H1 (cell line): Measurements from ENCODE around the gene PXN. TPM values are rescaled to one million over a fixed set of nuclear protein-coding genes. Genes with fewer than 3 reads are reported as not detected.

Experiments
- CTCF ChIA-PET: fragments of 300-600 bp; sonication (Branson Sonifier 250); formaldehyde crosslinking; loops from one replicate; lab custom pipeline; 2021; ENCODE audit not compliant: partially characterized antibody; lab: Charles Lee
- POLR2A ChIA-PET: fragments of 300-600 bp; sonication (Branson Sonifier 250); formaldehyde crosslinking; loops from one replicate; lab custom pipeline; 2021; ENCODE audit warnings: inconsistent platforms; ENCODE audit not compliant: partially characterized antibody; lab: Charles Lee
- DNase-seq, 2 experiments: peaks; one replicate each; pipeline versions ENCODE4 v3.0.0 to v3.0.0-alpha.2; 2010 to 2022; ENCODE audit warnings: low spot score in 2 of 2, low read depth in 1 of 2, mixed read lengths in 1 of 2
- FAIRE-seq: peaks from 2 replicates; lab custom pipeline; 2011; peaks lifted over from hg19 to GRCh38; lab: Jason Lieb, UNC
- H2AFZ ChIP-seq: 2 replicates; pipeline ENCODE4 v1.8.1; 2012; ENCODE audit warnings: low read length, inconsistent platforms
- H2AK5ac ChIP-seq: 2 replicates; pipeline ENCODE4 v1.6.1; 2013; ENCODE audit warnings: low read depth, low read length
- H2BK120ac ChIP-seq: replicated peaks from 2 replicates; pipeline ENCODE3; 2013; ENCODE audit warnings: low read depth, low read length, inconsistent platforms
- H2BK12ac ChIP-seq: 2 replicates; pipeline ENCODE4 v1.6.1; 2013; ENCODE audit warnings: low read depth, low read length
- H2BK15ac ChIP-seq: 2 replicates; pipeline ENCODE4 v1.6.1; 2013; ENCODE audit warnings: low read length
- H2BK20ac ChIP-seq: 2 replicates; pipeline ENCODE4 v1.6.1; 2013; ENCODE audit warnings: low read length
- H2BK5ac ChIP-seq: 2 replicates; pipeline ENCODE4 v1.6.1; 2013; ENCODE audit warnings: low read depth, low read length
- H3K14ac ChIP-seq: 2 replicates; pipeline ENCODE4 v1.6.1; 2013; ENCODE audit warnings: inconsistent platforms; ENCODE audit not compliant: insufficient read length
- H3K18ac ChIP-seq: 2 replicates; pipeline ENCODE4 v1.6.1; 2013; ENCODE audit warnings: low read length; ENCODE audit errors: extremely low read depth
- H3K23ac ChIP-seq: 2 replicates; pipeline ENCODE4 v1.6.1; 2013; ENCODE audit warnings: inconsistent platforms; ENCODE audit not compliant: insufficient read length
- H3K23me2 ChIP-seq: 2 replicates; pipeline ENCODE4 v1.6.1; 2013; ENCODE audit warnings: low read depth, low read length
- H3K27ac ChIP-seq: 2 replicates; pipeline ENCODE4 v1.6.1; 2011; ENCODE audit warnings: low read depth, low read length, inconsistent platforms
- H3K27me3 ChIP-seq, 4 experiments: replicated peaks in 1 of 4; 1 replicate in 1 of 4; 2 replicates in 3 of 4; pipeline versions ENCODE4 v1.6.1 to v1.8.1; 2011 to 2013; ENCODE audit warnings: low read length in 3 of 4, mild to moderate bottlenecking in 3 of 4, inconsistent platforms in 2 of 4, mixed read lengths in 2 of 4, moderate library complexity in 1 of 4; ENCODE audit not compliant: control insufficient read depth in 3 of 4, insufficient read depth in 3 of 4; ENCODE audit errors: extremely low read depth in 1 of 4
- H3K36me3 ChIP-seq, 4 experiments: 2 replicates each; pipeline versions ENCODE4 v1.6.1 to v1.8.1; 2011 to 2013; ENCODE audit warnings: mild to moderate bottlenecking in 4 of 4, low read length in 3 of 4, moderate library complexity in 2 of 4, control low read depth in 1 of 4, inconsistent platforms in 1 of 4; ENCODE audit not compliant: insufficient read depth in 4 of 4, control insufficient read depth in 2 of 4
- H3K4ac ChIP-seq: replicated peaks from 2 replicates; pipeline ENCODE3; 2013; ENCODE audit warnings: low read length, low read depth, mixed read lengths, inconsistent platforms; ENCODE audit not compliant: insufficient read length
- H3K4me1 ChIP-seq, 4 experiments: replicated peaks in 1 of 4; 1 replicate in 1 of 4; 2 replicates in 3 of 4; pipeline versions ENCODE4 v1.6.1 to v1.8.1; 2011 to 2013; ENCODE audit warnings: low read length in 3 of 4, inconsistent platforms in 2 of 4, mixed read lengths in 1 of 4; ENCODE audit not compliant: insufficient read depth in 4 of 4, control insufficient read depth in 3 of 4
- H3K4me2 ChIP-seq, 2 experiments: 2 replicates each; pipeline versions ENCODE4 v1.6.1 to v1.8.1; 2011 to 2013; ENCODE audit warnings: low read depth in 2 of 2, low read length in 2 of 2, control low read depth in 1 of 2, inconsistent platforms in 1 of 2, mild to moderate bottlenecking in 1 of 2; ENCODE audit not compliant: insufficient read depth in 1 of 2
- H3K4me3 ChIP-seq, 4 experiments: fragments of 200-600, 300-600 bp in 1 of 4; sonication (generic), shearing (Covaris generic), sonication (Bioruptor Twin) in 1 of 4; 2 replicates each; pipeline versions ENCODE4 v1.5.1 to v1.8.1; 2011 to 2016; ENCODE audit warnings: low read length in 4 of 4, low read depth in 3 of 4, control low read depth in 2 of 4, inconsistent platforms in 2 of 4, mild to moderate bottlenecking in 2 of 4, mixed read lengths in 1 of 4, moderate library complexity in 1 of 4; ENCODE audit not compliant: insufficient read depth in 2 of 4; ENCODE audit errors: extremely low read depth in 1 of 4
- H3K56ac ChIP-seq: replicated peaks from 2 replicates; pipeline ENCODE3; 2013; ENCODE audit warnings: low read depth, mild to moderate bottlenecking, mixed read lengths, low read length, inconsistent platforms; ENCODE audit not compliant: insufficient read length
- H3K79me1 ChIP-seq: 2 replicates; pipeline ENCODE4 v1.6.1; 2013; ENCODE audit warnings: low read depth, low read length, control low read depth
- H3K79me2 ChIP-seq, 2 experiments: 2 replicates each; pipeline versions ENCODE4 v1.6.1 to v1.8.1; 2012 to 2013; ENCODE audit warnings: low read length in 2 of 2, mild to moderate bottlenecking in 2 of 2, inconsistent platforms in 1 of 2; ENCODE audit not compliant: insufficient read depth in 2 of 2, control insufficient read depth in 1 of 2
- H3K9ac ChIP-seq, 4 experiments: replicated peaks in 1 of 4; 1 replicate in 1 of 4; 2 replicates in 3 of 4; pipeline versions ENCODE4 v1.6.1 to v1.8.1; 2011 to 2013; ENCODE audit warnings: low read depth in 3 of 4, low read length in 3 of 4, control low read depth in 2 of 4, mild to moderate bottlenecking in 2 of 4, moderate library complexity in 2 of 4, inconsistent platforms in 1 of 4; ENCODE audit errors: extremely low read depth in 1 of 4
- H3K9me3 ChIP-seq, 2 experiments: 2 replicates each; pipeline versions ENCODE4 v1.6.1 to v1.8.1; 2012 to 2013; ENCODE audit warnings: mild to moderate bottlenecking in 2 of 2, moderate library complexity in 2 of 2, control low read depth in 1 of 2, inconsistent platforms in 1 of 2, low read depth in 1 of 2, low read length in 1 of 2, mixed read lengths in 1 of 2; ENCODE audit not compliant: insufficient read depth in 2 of 2
- H4K20me1 ChIP-seq, 2 experiments: replicated peaks in 1 of 2; 2 replicates each; pipeline versions ENCODE3 to v1.8.1; 2011 to 2013; ENCODE audit warnings: inconsistent platforms in 2 of 2, low read length in 2 of 2, mild to moderate bottlenecking in 1 of 2; ENCODE audit not compliant: insufficient read depth in 2 of 2, control insufficient read depth in 1 of 2
- H4K5ac ChIP-seq: 2 replicates; pipeline ENCODE4 v1.6.1; 2013; ENCODE audit warnings: low read length, low read depth, mixed read lengths, inconsistent platforms; ENCODE audit not compliant: insufficient read length
- H4K8ac ChIP-seq: 2 replicates; pipeline ENCODE4 v1.8.0; 2013; ENCODE audit warnings: mild to moderate bottlenecking, moderate library complexity, low read length, inconsistent platforms; ENCODE audit not compliant: insufficient read depth; ENCODE audit errors: extremely low read depth
- H4K91ac ChIP-seq: replicated peaks from 2 replicates; pipeline ENCODE3; 2013; ENCODE audit warnings: low read length, mixed read lengths, inconsistent platforms; ENCODE audit not compliant: insufficient read length
- ASH2L ChIP-seq: fragments of 200-600, 300-600 bp; sonication (generic); IDR thresholded peaks from one replicate; pipeline ENCODE4 v1.7.1; 2017; ENCODE audit warnings: low read length
- CEBPB ChIP-seq: IDR thresholded peaks from 2 replicates; pipeline ENCODE4 v1.6.1; 2012; ENCODE audit warnings: low read depth, low read length
- CTBP2 ChIP-seq: IDR thresholded peaks from 2 replicates; pipeline ENCODE4 v1.7.0; 2011; ENCODE audit warnings: borderline replicate concordance, mild to moderate bottlenecking, moderate library complexity, mixed read lengths, low read length; ENCODE audit not compliant: insufficient read depth, insufficient read length
- HDAC2 ChIP-seq, 2 experiments: fragments of 300-600 bp in 1 of 2; sonication (generic) in 1 of 2; IDR thresholded peaks; 2 replicates each; pipeline ENCODE4 v1.6.1; 2011 to 2012; ENCODE audit warnings: low read depth in 2 of 2, low read length in 2 of 2, mild to moderate bottlenecking in 2 of 2, moderate library complexity in 2 of 2, borderline replicate concordance in 1 of 2, inconsistent platforms in 1 of 2
- JUND ChIP-seq: IDR thresholded peaks from 2 replicates; pipeline ENCODE4 v1.6.1; 2011; ENCODE audit warnings: mild to moderate bottlenecking, improper control_type of control experiment, low read length
- NANOG ChIP-seq: IDR thresholded peaks from 2 replicates; pipeline ENCODE4 v1.6.1; 2011; ENCODE audit warnings: low read length, low read depth, mild to moderate bottlenecking, inconsistent platforms; ENCODE audit not compliant: insufficient read depth, poor library complexity, severe bottlenecking
- SUZ12 ChIP-seq: fragments of 200-600 bp; sonication (generic); IDR thresholded peaks from 2 replicates; pipeline ENCODE4 v1.6.1; 2012; ENCODE audit warnings: mild to moderate bottlenecking, inconsistent platforms, low read length, moderate library complexity, mixed read lengths
- TEAD4 ChIP-seq: IDR thresholded peaks from 2 replicates; pipeline ENCODE4 v1.6.1; 2012; ENCODE audit warnings: low read depth, low read length, inconsistent platforms, mixed read lengths
- WGBS, 2 experiments: shearing (Covaris generic) in 1 of 2; methylation state at CpG; one replicate each; pipeline versions ENCODE4 v1.1.6 to v1.1.7; 2013 to 2015; ENCODE audit warnings: low lambda C conversion rate in 2 of 2, mixed read lengths in 2 of 2, inconsistent platforms in 1 of 2, low coverage in 1 of 2, missing lambda C conversion rate in 1 of 2; ENCODE audit not compliant: insufficient replicate concordance in 2 of 2, insufficient coverage in 1 of 2, insufficient read length in 1 of 2; ENCODE audit errors: extremely low coverage in 1 of 2, missing lambda C conversion rate in 1 of 2; 5-methylcytosine and 5-hydroxymethylcytosine counted together
- polyA plus RNA-seq, 7 experiments: library from polyadenylated mRNA; depleted of rRNA in 3 of 7; stranded (reverse) in 5 of 7; unstranded in 2 of 7; fragments of >200 nt in 5 of 7; fragments of 200-250 nt in 2 of 7; gene quantifications; 1 replicate in 5 of 7; 2 replicates in 1 of 7; 4 replicates in 1 of 7; pipeline versions ENCODE4 v1.2.1 to v1.2.3, GENCODE V29; 2011 to 2013; ENCODE audit warnings: missing spikeins in 2 of 7, mixed read lengths in 2 of 7
- total RNA-seq: library from RNA; stranded (reverse); fragmentation: NEBNext Ultra II Directional; extraction: Animal tissue kit (Norgen Biotek cat#: 25700); gene quantifications from 2 replicates; pipeline ENCODE4 v1.2.1, GENCODE V29; 2021
- TF ChIP-seq, protein P1 (sequence below), 3 experiments: IDR thresholded peaks; 1 replicate in 2 of 3; 2 replicates in 1 of 3; pipeline versions ENCODE4 v1.5.1 to v1.6.1; 2011; ENCODE audit warnings: low read length in 3 of 3, mild to moderate bottlenecking in 3 of 3, inconsistent platforms in 2 of 3, low read depth in 1 of 3, moderate library complexity in 1 of 3; ENCODE audit not compliant: insufficient read depth in 1 of 3; ENCODE audit errors: control extremely low read depth in 1 of 3

The PXN gene
- total and polyA plus RNA-seq, 2 of the 8 experiments (the other 6 are each of a cell fraction or from before 2014, with no cell fraction given): 51.0 to 105 TPM

DNA sequence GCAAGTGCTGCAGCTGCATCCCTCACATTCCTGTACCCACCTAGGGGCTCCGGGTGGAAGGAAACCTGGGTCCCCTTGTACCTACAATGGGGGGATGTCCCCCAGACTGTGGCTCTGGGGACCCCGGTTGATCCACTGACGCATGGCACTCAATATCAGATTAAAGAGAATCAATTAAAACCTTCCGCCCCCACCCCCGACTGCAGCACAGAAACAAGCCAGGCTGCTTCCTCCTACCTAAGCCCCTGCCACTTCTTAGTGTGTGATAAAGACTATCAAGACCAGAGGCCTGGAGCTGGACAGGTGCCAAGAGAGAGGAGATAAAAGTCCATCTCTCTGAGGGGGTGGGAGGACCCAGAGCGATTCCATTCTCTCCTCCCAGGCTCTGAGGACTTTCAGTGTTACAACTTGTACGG, 36.5 kb downstream of the PXN start:
- FAIRE-seq: no peak
- H3K4me2 ChIP-seq: peak overlapping the region; percentile 46 to 83
- no peak for DNase-seq
- TF ChIP-seq CTBP2 (peak; percentile 50), SUZ12 (no peak), CEBPB (no peak), JUND (peak; percentile 75; the same call in 1 of the 2 replicates), NANOG (no peak), ASH2L (peak; percentile 100), TEAD4 (peak; percentile 100; the same call in 1 of the 2 replicates), HDAC2 (IDR thresholded peaks at IDR 0.05; ENCODE audit: borderline replicate concordance in 1 of 2, low read depth in 2 of 2, low read length in 2 of 2) (peak in 1 of 2 experiments; percentile 54; a peak in 1 of 4 replicates)
- TF ChIP-seq, protein P1, sequence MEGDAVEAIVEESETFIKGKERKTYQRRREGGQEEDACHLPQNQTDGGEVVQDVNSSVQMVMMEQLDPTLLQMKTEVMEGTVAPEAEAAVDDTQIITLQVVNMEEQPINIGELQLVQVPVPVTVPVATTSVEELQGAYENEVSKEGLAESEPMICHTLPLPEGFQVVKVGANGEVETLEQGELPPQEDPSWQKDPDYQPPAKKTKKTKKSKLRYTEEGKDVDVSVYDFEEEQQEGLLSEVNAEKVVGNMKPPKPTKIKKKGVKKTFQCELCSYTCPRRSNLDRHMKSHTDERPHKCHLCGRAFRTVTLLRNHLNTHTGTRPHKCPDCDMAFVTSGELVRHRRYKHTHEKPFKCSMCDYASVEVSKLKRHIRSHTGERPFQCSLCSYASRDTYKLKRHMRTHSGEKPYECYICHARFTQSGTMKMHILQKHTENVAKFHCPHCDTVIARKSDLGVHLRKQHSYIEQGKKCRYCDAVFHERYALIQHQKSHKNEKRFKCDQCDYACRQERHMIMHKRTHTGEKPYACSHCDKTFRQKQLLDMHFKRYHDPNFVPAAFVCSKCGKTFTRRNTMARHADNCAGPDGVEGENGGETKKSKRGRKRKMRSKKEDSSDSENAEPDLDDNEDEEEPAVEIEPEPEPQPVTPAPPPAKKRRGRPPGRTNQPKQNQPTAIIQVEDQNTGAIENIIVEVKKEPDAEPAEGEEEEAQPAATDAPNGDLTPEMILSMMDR (IDR thresholded peaks at IDR 0.05; ENCODE audit: control extremely low read depth in 1 of 3, insufficient read depth in 1 of 3, low read depth in 1 of 3, low read length in 3 of 3): no peak

More for the DNA sequence above, 36.5 kb downstream of the PXN start:
- no peak overlapping the region for H4K5ac ChIP-seq
- peak overlapping the region; percentile 100 for H2BK5ac ChIP-seq
- peaks cover 0 to 5% (median 2%) of the 10 kb centered on the region in 4 experiments; a peak in 1 of 8 replicates for H3K36me3 ChIP-seq
- no peak overlapping the region for H3K23ac ChIP-seq
- no peak overlapping the region for H3K14ac ChIP-seq
- H3K56ac ChIP-seq: no peak overlapping the region
- H3K9me3 ChIP-seq: no peaks in the 10 kb centered on the region
- no peaks in the 10 kb centered on the region for H3K27me3 ChIP-seq
- H2BK15ac ChIP-seq: no peak overlapping the region
- peak overlapping the region; percentile 96 for H3K27ac ChIP-seq
- peaks cover 33 to 75% (median 43%) of the 10 kb centered on the region in 4 experiments for H3K4me1 ChIP-seq
- no peak overlapping the region for H2AFZ ChIP-seq
- H2BK12ac ChIP-seq: peak overlapping the region; percentile 98
- peak overlapping the region in 3 of 4 experiments; percentile 2 to 69 (median 61); a peak in 5 of 7 replicates for H3K9ac ChIP-seq
- 4% methylated on average over 7 of the region's 7 CpGs; no CpG with 5 or more reads in 1 of the 2 experiments for WGBS, 2 experiments
- H2BK120ac ChIP-seq: peak overlapping the region; percentile 8
- H3K4me3 ChIP-seq: peak overlapping the region in 3 of 4 experiments; percentile 30 to 53 (median 49); a peak in 5 of 8 replicates
- H3K79me1 ChIP-seq: peaks cover 3% of the 10 kb centered on the region; the same call in 1 of the 2 replicates
- ChIA-PET POLR2A (interaction anchor here (0.6 to 88.3 kb wide), 18 partner anchors 10 to 300 kb away, joined by 3 to 4270 read pairs (median 5); partner anchors contain the start of genes BICDL1, COQ5, GCN1 and PLA2G1B), CTCF (interaction anchor here (0.6 to 17.8 kb wide), 26 partner anchors 10 to 231 kb away, joined by 3 to 930 read pairs (median 6); partner anchors contain the start of genes GCN1, PXN, RNU4-1 and RNU4-2)
- H4K91ac ChIP-seq: peak overlapping the region; percentile 40
- H3K23me2 ChIP-seq: no peaks in the 10 kb centered on the region; the same call in 1 of the 2 replicates
- no peak overlapping the region for H4K8ac ChIP-seq
- H2BK20ac ChIP-seq: peak overlapping the region; percentile 99
- peak overlapping the region; percentile 97 for H2AK5ac ChIP-seq
- H3K79me2 ChIP-seq: peaks cover 0 to 48% of the 10 kb centered on the region in 2 experiments; a peak in 2 of 4 replicates
- peak overlapping the region; percentile 17 for H3K4ac ChIP-seq
- peaks cover 6 to 7% of the 10 kb centered on the region in 2 experiments for H4K20me1 ChIP-seq
- H3K18ac ChIP-seq: peak overlapping the region; percentile 99
